PC-3 (cell line): ENCODE results near the gene PSMA2.

ENCODE experiments used
- CTCF ChIP-seq: fragments of 300-600 bp; sonication (generic); conservative IDR thresholded peaks from 2 replicates; pipeline ENCODE4 v1.5.1; 2017; ENCODE audit warnings: antibody characterized with exemption, low read depth, mild to moderate bottlenecking, low read length
- EZH2 ChIP-seq: fragments of 300-600 bp; sonication (generic); IDR thresholded peaks from one replicate; pipeline ENCODE4 v1.6.1; 2017; ENCODE audit warnings: antibody characterized with exemption, mild to moderate bottlenecking, low read length; ENCODE audit not compliant: unreplicated experiment

- TF ChIP-seq EZH2, result no peak
- TF ChIP-seq CTCF, result no peak
Observed at GRCh38 chr7:42947521-42947920, 15.5 kb upstream of the PSMA2 start.
